Neural progenitor cell (in vitro differentiated cells): ENCODE results near the gene CST11. TPM values are rescaled to one million over a fixed set of nuclear protein-coding genes. Genes with fewer than 3 reads are reported as not detected.

Source experiments
- DNase-seq: peaks from one replicate; pipeline ENCODE4 v3.0.0-alpha.2; 2016; ENCODE audit warnings: low spot score
- H2AFZ ChIP-seq: fragments of 200-600 bp; sonication (generic); replicated peaks from 2 replicates; pipeline ENCODE4 v1.6.1; 2016; ENCODE audit warnings: antibody characterized with exemption
- H3F3A ChIP-seq: fragments of 200-600 bp; sonication (generic); 2 replicates; pipeline ENCODE4 v1.6.1; 2016; ENCODE audit warnings: antibody characterized with exemption, low read depth
- H3K27ac ChIP-seq: fragments of 200-600 bp; sonication (generic); 2 replicates; pipeline ENCODE4 v1.5.1; 2016; ENCODE audit warnings: mild to moderate bottlenecking
- H3K27me3 ChIP-seq: fragments of 200-600 bp; sonication (generic); 2 replicates; pipeline ENCODE4 v1.6.1; 2016; ENCODE audit warnings: mild to moderate bottlenecking, moderate library complexity
- H3K36me3 ChIP-seq: fragments of 200-600 bp; sonication (generic); 2 replicates; pipeline ENCODE4 v1.5.1; 2016
- H3K4me1 ChIP-seq: fragments of 200-600 bp; sonication (generic); 2 replicates; pipeline ENCODE4 v1.6.1; 2016; ENCODE audit warnings: mixed run types
- H3K4me2 ChIP-seq: fragments of 200-600 bp; sonication (generic); 2 replicates; pipeline ENCODE4 v1.6.1; 2016
- H3K4me3 ChIP-seq: fragments of 200-600 bp; sonication (generic); 2 replicates; pipeline ENCODE4 v1.5.1; 2016
- H3K79me2 ChIP-seq: fragments of 200-600 bp; sonication (generic); 2 replicates; pipeline ENCODE4 v1.6.1; 2016; ENCODE audit warnings: low read depth
- H3K9ac ChIP-seq: fragments of 200-600 bp; sonication (generic); 2 replicates; pipeline ENCODE4 v1.6.1; 2016
- H3K9me3 ChIP-seq: fragments of 200-600 bp; sonication (generic); 2 replicates; pipeline ENCODE4 v1.5.1; 2016; ENCODE audit warnings: low read depth
- H4K20me1 ChIP-seq: fragments of 200-600 bp; sonication (generic); 2 replicates; pipeline ENCODE4 v1.6.1; 2016; ENCODE audit warnings: low read depth
- H3K27ac Mint-ChIP-seq: 3 replicates; pipeline ENCODE4 v1.8.0; 2021; ENCODE audit warnings: mixed read lengths
- H3K27me3 Mint-ChIP-seq: 2 replicates; pipeline ENCODE4 v1.8.0; 2022; ENCODE audit warnings: low read depth, mild to moderate bottlenecking, inconsistent platforms, moderate library complexity, mixed read lengths; ENCODE audit not compliant: insufficient read depth
- H3K36me3 Mint-ChIP-seq: 3 replicates; pipeline ENCODE4 v1.8.0; 2021; ENCODE audit warnings: mixed read lengths
- H3K4me1 Mint-ChIP-seq: 3 replicates; pipeline ENCODE4 v1.8.0; 2021; ENCODE audit warnings: mixed read lengths
- H3K4me3 Mint-ChIP-seq: 3 replicates; pipeline ENCODE4 v1.8.0; 2021; ENCODE audit warnings: mild to moderate bottlenecking, moderate library complexity, mixed read lengths
- H3K9me3 Mint-ChIP-seq: 3 replicates; pipeline ENCODE4 v1.8.0; 2020; ENCODE audit warnings: mixed read lengths
- CTCF ChIP-seq: fragments of 200-600 bp; sonication (generic); IDR thresholded peaks from 2 replicates; pipeline ENCODE4 v1.5.1; 2017; ENCODE audit warnings: antibody characterized with exemption, mild to moderate bottlenecking
- EZH2 ChIP-seq: fragments of 200-600 bp; sonication (generic); IDR thresholded peaks from 2 replicates; pipeline ENCODE4 v1.6.1; 2017; ENCODE audit warnings: antibody characterized with exemption, mild to moderate bottlenecking, moderate library complexity
- EZH2phosphoT487 ChIP-seq: fragments of 200-600 bp; sonication (generic); IDR thresholded peaks from 2 replicates; pipeline ENCODE4 v1.6.1; 2017; ENCODE audit warnings: antibody characterized with exemption
- total RNA-seq: library from RNA; depleted of rRNA; stranded (reverse); fragments of >200 nt; gene quantifications from 2 replicates; pipeline ENCODE4 v1.2.3, GENCODE V29; 2015; ENCODE audit warnings: low replicate concordance

The CST11 gene
- total RNA-seq, 1 donor from 2014 or later = not detected

GRCh38 chr20:23482138-23482537 is 29.5 kb upstream of the CST11 start:
- no peak overlapping the region for H3K27ac ChIP-seq
- no peak overlapping the region for H3K4me3 Mint-ChIP-seq
- peaks cover 6% of the 10 kb centered on the region for H3K4me1 Mint-ChIP-seq

GRCh38 chr20:23479043-23479442 is 26.4 kb upstream of the CST11 start:
- TF ChIP-seq EZH2phosphoT487 (no peak), EZH2 (no peak), CTCF (no peak)
- Histone ChIP-seq H3K9ac (no peak overlapping the region), H3K9me3 (no peaks in the 10 kb centered on the region), H3K27me3 (no peaks in the 10 kb centered on the region), H3K4me1 (peaks cover 6% of the 10 kb centered on the region), H3K4me3 (no peak overlapping the region), H4K20me1 (no peaks in the 10 kb centered on the region), H3K27ac (no peak overlapping the region), H2AFZ (no peak overlapping the region), H3F3A (no peaks in the 10 kb centered on the region), H3K36me3 (no peaks in the 10 kb centered on the region), H3K79me2 (no peaks in the 10 kb centered on the region), H3K4me2 (no peak overlapping the region)
- Mint-ChIP-seq H3K4me3 (no peak overlapping the region), H3K27me3 (no peaks in the 10 kb centered on the region), H3K36me3 (no peaks in the 10 kb centered on the region), H3K9me3 (peaks cover 3% of the 10 kb centered on the region), H3K27ac (no peak overlapping the region), H3K4me1 (peaks cover 6% of the 10 kb centered on the region)
- no peak for DNase-seq

More at GRCh38 chr20:23482138-23482537, 29.5 kb upstream of the CST11 start:
- Mint-ChIP-seq H3K27ac (no peak overlapping the region), H3K27me3 (peaks cover 4% of the 10 kb centered on the region), H3K9me3 (peaks cover 6% of the 10 kb centered on the region), H3K36me3 (no peaks in the 10 kb centered on the region)
- Histone ChIP-seq H2AFZ (no peak overlapping the region), H3K36me3 (no peaks in the 10 kb centered on the region), H3F3A (no peaks in the 10 kb centered on the region), H3K79me2 (no peaks in the 10 kb centered on the region), H3K9me3 (no peaks in the 10 kb centered on the region), H3K27me3 (no peaks in the 10 kb centered on the region), H4K20me1 (no peaks in the 10 kb centered on the region), H3K4me3 (no peak overlapping the region), H3K9ac (no peak overlapping the region), H3K4me1 (peaks cover 6% of the 10 kb centered on the region), H3K4me2 (no peak overlapping the region)
- no peak for DNase-seq
- TF ChIP-seq EZH2 = no peak
- no peak for TF ChIP-seq CTCF
- TF ChIP-seq EZH2phosphoT487 = no peak

- no peak overlapping the region for H3K4me3 ChIP-seq
- H3K4me3 Mint-ChIP-seq = no peak overlapping the region
- no peaks in the 10 kb centered on the region for H3K36me3 Mint-ChIP-seq
- no peak for TF ChIP-seq CTCF
- peaks cover 4% of the 10 kb centered on the region for H3K4me1 Mint-ChIP-seq
- no peak overlapping the region for H3K4me2 ChIP-seq
- H3K27ac Mint-ChIP-seq = no peak overlapping the region
- H4K20me1 ChIP-seq = no peaks in the 10 kb centered on the region
- no peak overlapping the region for H3K9ac ChIP-seq
- no peaks in the 10 kb centered on the region for H3K9me3 ChIP-seq
- H3F3A ChIP-seq = no peaks in the 10 kb centered on the region
- H3K9me3 Mint-ChIP-seq = peaks cover 3% of the 10 kb centered on the region
- no peaks in the 10 kb centered on the region for H3K79me2 ChIP-seq
- no peaks in the 10 kb centered on the region for H3K36me3 ChIP-seq
- no peak for DNase-seq
- H3K27me3 Mint-ChIP-seq = no peaks in the 10 kb centered on the region
- H3K4me1 ChIP-seq = peaks cover 4% of the 10 kb centered on the region
- H3K27me3 ChIP-seq = no peaks in the 10 kb centered on the region
- no peak overlapping the region for H2AFZ ChIP-seq
- H3K27ac ChIP-seq = no peak overlapping the region
Observed at GRCh38 chr20:23477223-23477622, 24.5 kb upstream of the CST11 start.
